Measurements from ENCODE around the gene ROBO3. TPM values are rescaled to one million over a fixed set of nuclear protein-coding genes. Genes with fewer than 3 reads are reported as not detected.
A peak's percentile ranks its signal among the peaks of the same experiment; 100 is the strongest.

ROBO3 gene
- total RNA-seq, 1 donor from 2014 or later = 14.1 TPM

DNA sequence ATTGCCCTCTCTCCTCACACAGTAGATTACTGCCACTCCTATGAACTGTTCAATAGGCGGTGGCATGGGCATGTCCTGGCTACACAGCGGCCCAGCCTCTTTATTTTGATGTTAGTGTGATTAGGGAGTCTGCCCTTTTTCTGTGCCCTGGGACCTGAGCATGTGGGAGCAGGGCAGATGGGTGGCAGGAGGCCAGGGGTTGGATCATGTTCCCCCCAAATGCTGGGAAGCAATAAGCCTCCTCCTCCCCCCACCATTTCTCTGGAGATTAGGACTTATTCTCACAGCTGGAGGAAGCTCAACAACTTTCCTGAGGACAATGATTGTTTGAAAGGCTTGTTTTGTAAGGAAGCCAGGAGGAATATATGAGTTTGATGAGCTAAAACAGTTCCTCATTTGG is 54.7 kb downstream of the ROBO3 start:
- peak; percentile 48 for DNase-seq (ENCODE audit: low read depth)

DNA sequence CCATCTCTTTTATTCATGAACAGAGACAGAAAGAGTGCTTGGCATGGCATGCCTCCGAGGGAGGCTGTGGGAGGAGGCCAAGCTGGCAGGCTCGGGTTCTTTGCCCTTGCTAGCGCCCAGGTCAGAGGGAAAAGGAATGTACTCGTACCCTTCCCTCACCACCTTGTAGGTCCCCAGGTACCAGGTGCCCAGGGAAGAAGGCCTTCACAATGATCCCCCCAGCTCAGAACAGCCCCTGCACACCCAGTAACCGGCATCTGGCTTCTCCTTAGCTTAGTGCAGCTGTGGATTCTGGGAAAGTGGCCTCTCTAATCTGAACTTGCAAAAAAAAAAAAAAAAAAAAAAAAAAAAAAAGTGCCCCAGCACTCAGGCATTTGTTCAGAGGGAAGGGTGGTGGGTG is 55.1 kb downstream of the ROBO3 start:
- no peak for DNase-seq (ENCODE audit: low read depth)

DNA sequence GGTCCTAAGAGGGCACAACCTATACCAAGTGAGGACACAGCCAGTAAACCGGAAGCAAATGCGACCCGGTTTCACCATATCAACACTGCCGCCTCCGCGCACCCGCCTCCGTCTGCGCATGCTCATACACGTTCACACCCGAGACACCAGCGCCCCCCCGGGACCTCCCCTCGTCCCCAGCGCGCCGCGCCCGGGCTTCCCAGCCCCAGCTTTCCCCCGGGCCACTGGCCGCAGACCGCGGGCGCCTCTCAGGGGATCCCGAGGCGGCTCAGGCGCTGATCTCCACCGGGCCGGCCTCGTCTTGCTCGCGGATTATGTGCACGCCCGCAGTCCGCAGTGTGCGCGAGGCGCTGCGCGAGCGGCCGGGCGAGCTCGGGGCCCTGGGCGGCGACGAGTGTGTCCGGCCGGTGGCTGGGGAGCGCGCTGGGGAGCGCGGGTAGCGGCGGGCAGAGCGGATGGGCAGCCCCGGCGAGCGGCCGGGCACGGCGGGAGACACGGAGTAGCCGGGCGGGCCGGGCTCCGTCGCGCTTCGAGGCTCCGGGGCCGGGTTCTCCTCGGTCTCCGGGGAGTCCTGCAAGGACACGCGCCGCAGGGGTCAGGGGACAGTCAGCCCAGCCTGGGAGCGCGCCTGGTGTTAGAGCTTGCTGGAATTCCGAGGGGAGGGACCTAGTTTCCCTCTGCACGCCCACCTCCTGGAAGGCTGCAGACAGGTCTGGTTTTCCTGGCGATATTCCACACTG is 55.8 kb downstream of the ROBO3 start:
- DNase-seq (ENCODE audit: low read depth) = peak; percentile 51

DNA sequence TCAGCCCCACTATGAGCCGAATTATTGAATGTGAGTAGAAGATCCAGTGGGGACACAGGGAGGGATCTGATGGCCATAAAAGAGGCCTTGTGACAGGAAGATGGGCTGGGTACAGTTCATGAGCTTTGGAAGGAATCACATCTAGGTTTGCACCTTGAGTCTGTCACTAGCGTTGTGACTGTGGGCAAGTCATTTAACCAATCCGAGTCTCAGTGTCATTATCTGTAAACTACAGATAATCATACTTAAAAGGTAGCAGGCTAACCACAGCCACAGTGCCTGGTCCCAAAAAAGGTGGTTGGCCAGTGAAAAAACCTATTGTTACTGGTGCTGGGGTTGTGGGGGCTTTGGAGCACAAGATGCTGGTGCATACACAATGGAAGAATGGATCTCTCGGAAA is 57.6 kb downstream of the ROBO3 start:
- DNase-seq (ENCODE audit: low read depth) = no peak

- DNase-seq (ENCODE audit: low read depth) = no peak
These were observed 58.1 kb downstream of the ROBO3 start for GRCh38 chr11:124923296-124923695.

- DNase-seq (ENCODE audit: low read depth) = no peak
These were observed 63.9 kb downstream of the ROBO3 start for GRCh38 chr11:124928942-124929665.

- DNase-seq (ENCODE audit: low read depth) = no peak
These were observed 65.6 kb downstream of the ROBO3 start for GRCh38 chr11:124930799-124931198.

Other genes starting within 250 kb of the ROBO3 start
- gene TBRG1, start 242.6 kb upstream of the ROBO3 start, total RNA-seq = 21.7 and 23.8 TPM in 2 replicates
- 14.4 and 14.8 TPM in 2 replicates for gene SIAE, start 191.7 kb upstream of the ROBO3 start, total RNA-seq
- 4.6 and 7.7 TPM in 2 replicates for gene SPA17, start 191.5 kb upstream of the ROBO3 start, total RNA-seq
- not detected in 2 replicates for gene NRGN, start 125.5 kb upstream of the ROBO3 start, total RNA-seq
- not detected in 2 replicates for gene VSIG2, start 113.2 kb upstream of the ROBO3 start, total RNA-seq
- 0.08 and 0.26 TPM in 2 replicates for gene ESAM, start 103.1 kb upstream of the ROBO3 start, total RNA-seq
- gene MSANTD2, start 65.0 kb upstream of the ROBO3 start, total RNA-seq = 5.7 and 6.7 TPM in 2 replicates
- gene ROBO4, start 32.4 kb downstream of the ROBO3 start, total RNA-seq = 3.4 and 10.5 TPM in 2 replicates
- gene HEPN1, start 53.8 kb downstream of the ROBO3 start, total RNA-seq = not detected in 2 replicates
- not detected in 2 replicates for gene HEPACAM, start 70.6 kb downstream of the ROBO3 start, total RNA-seq
- 1.7 and 1.8 TPM in 2 replicates for gene CCDC15, start 88.8 kb downstream of the ROBO3 start, total RNA-seq
- 0.99 and 1.0 TPM in 2 replicates for gene SLC37A2, start 197.9 kb downstream of the ROBO3 start, total RNA-seq
- gene TMEM218, start 246.2 kb downstream of the ROBO3 start, total RNA-seq = 24.4 and 30.8 TPM in 2 replicates